ENCODE data around the gene DNAJB11.

GRCh38 chr3:186587183-186587582 is 16.7 kb downstream of the DNAJB11 start:
- TF ChIP-seq POLR2A (IDR thresholded peaks at IDR 0.05; ENCODE audit: low read depth, low read length) (no peak), POLR2AphosphoS5 (IDR thresholded peaks at IDR 0.05; ENCODE audit: low read depth, low read length) (no peak), SPI1 (IDR thresholded peaks at IDR 0.05; ENCODE audit: low read depth, low read length) (no peak), TAF1 (IDR thresholded peaks at IDR 0.05; ENCODE audit: low read depth, low read length) (no peak), POU2F2 (IDR thresholded peaks at IDR 0.05; ENCODE audit: low read depth, low read length) (no peak)
